Smooth muscle cell (in vitro differentiated cells): Measurements from ENCODE around the gene HOXB9. TPM values are rescaled to one million over a fixed set of nuclear protein-coding genes. Genes with fewer than 3 reads are reported as not detected.

Experiments used
- DNase-seq: peaks from one replicate; lab custom pipeline; 2025; ENCODE audit not compliant: unreplicated experiment; lab: John Stamatoyannopoulos, UW
- H2AFZ ChIP-seq: fragments of 200-600 bp; sonication (generic); 2 replicates; pipeline ENCODE4 v1.6.0; 2016; ENCODE audit warnings: antibody characterized with exemption, low read depth, mild to moderate bottlenecking
- H3F3A ChIP-seq: fragments of 200-600 bp; sonication (generic); 2 replicates; pipeline ENCODE4 v1.6.0; 2017; ENCODE audit warnings: antibody characterized with exemption, low read depth
- H3K27ac ChIP-seq: fragments of 200-600 bp; sonication (generic); 2 replicates; pipeline ENCODE4 v1.5.1; 2016; ENCODE audit warnings: low read depth, mild to moderate bottlenecking
- H3K27me3 ChIP-seq: fragments of 200-600 bp; sonication (generic); 2 replicates; pipeline ENCODE4 v1.6.1; 2016; ENCODE audit warnings: low read depth, mild to moderate bottlenecking
- H3K36me3 ChIP-seq: fragments of 200-600 bp; sonication (generic); 2 replicates; pipeline ENCODE4 v1.5.1; 2016; ENCODE audit warnings: low read depth
- H3K4me1 ChIP-seq: fragments of 200-600 bp; sonication (generic); 2 replicates; pipeline ENCODE4 v1.5.1; 2016; ENCODE audit warnings: low read depth
- H3K4me2 ChIP-seq: fragments of 200-600 bp; sonication (generic); 2 replicates; pipeline ENCODE4 v1.6.0; 2016; ENCODE audit warnings: mild to moderate bottlenecking
- H3K4me3 ChIP-seq: fragments of 200-600 bp; sonication (generic); 2 replicates; pipeline ENCODE4 v1.5.1; 2016; ENCODE audit warnings: mild to moderate bottlenecking
- H3K79me2 ChIP-seq: fragments of 200-600 bp; sonication (generic); 2 replicates; pipeline ENCODE4 v1.6.0; 2016; ENCODE audit warnings: low read depth, mild to moderate bottlenecking
- H3K9ac ChIP-seq: fragments of 200-600 bp; sonication (generic); 2 replicates; pipeline ENCODE4 v1.6.0; 2016; ENCODE audit warnings: low read depth
- H3K9me3 ChIP-seq: fragments of 200-600 bp; sonication (generic); replicated peaks from 2 replicates; pipeline ENCODE4 v1.5.1; 2016; ENCODE audit warnings: low read depth
- H4K20me1 ChIP-seq: fragments of 200-600 bp; sonication (generic); 2 replicates; pipeline ENCODE4 v1.6.0; 2016; ENCODE audit warnings: low read depth
- CTCF ChIP-seq: fragments of 200-600 bp; sonication (generic); IDR thresholded peaks from 2 replicates; pipeline ENCODE4 v1.5.1; 2017; ENCODE audit warnings: borderline replicate concordance, mild to moderate bottlenecking, antibody characterized with exemption; ENCODE audit not compliant: insufficient read depth, poor library complexity, severe bottlenecking
- WGBS: methylation state at CpG from one replicate; pipeline ENCODE4 v1.1.7; 2016; ENCODE audit warnings: low lambda C conversion rate; 5-methylcytosine and 5-hydroxymethylcytosine counted together
- polyA plus RNA-seq: library from polyadenylated mRNA; unstranded; fragments of >200 nt; fragmentation: Nextera tagmentation; extraction: Ambion mirVana; gene quantifications from 2 replicates; pipeline ENCODE4 v1.2.1, GENCODE V29; 2016
- total RNA-seq: library from RNA; depleted of rRNA; stranded (reverse); fragments of >200 nt; gene quantifications from 2 replicates; pipeline ENCODE4 v1.2.3, GENCODE V29; 2014

The HOXB9 gene
- total and polyA plus RNA-seq, 2 experiments from 2014 or later: 13.8 to 24.3 TPM

GRCh38 chr17:48586355-48587258, 39.6 kb downstream of the HOXB9 start:
- H3K27me3 ChIP-seq: peaks cover 77% of the 10 kb centered on the region
- H3K79me2 ChIP-seq: peaks cover 70% of the 10 kb centered on the region
- TF ChIP-seq CTCF: no peak
- no peaks in the 10 kb centered on the region for H3K4me1 ChIP-seq
- H3K36me3 ChIP-seq: no peaks in the 10 kb centered on the region
- H3K27ac ChIP-seq: peak overlapping the region; percentile 1
- 19% methylated on average over 34 of the region's 34 CpGs for WGBS
- DNase-seq: no peak
- peaks cover 99% of the 10 kb centered on the region for H4K20me1 ChIP-seq
- H2AFZ ChIP-seq: no peak overlapping the region
- H3K4me2 ChIP-seq: peak overlapping the region; percentile 86
- H3K9me3 ChIP-seq: no peaks in the 10 kb centered on the region
- H3K9ac ChIP-seq: no peak overlapping the region
- H3K4me3 ChIP-seq: peak overlapping the region; percentile 58
- no peaks in the 10 kb centered on the region for H3F3A ChIP-seq

- H3K9ac ChIP-seq: no peak overlapping the region
- peaks cover 87% of the 10 kb centered on the region for H3K27me3 ChIP-seq
- no peaks in the 10 kb centered on the region for H3K9me3 ChIP-seq
- no peak overlapping the region for H3K4me3 ChIP-seq
- no peak overlapping the region for H2AFZ ChIP-seq
- no peaks in the 10 kb centered on the region for H3K4me1 ChIP-seq
- H3K4me2 ChIP-seq: peak overlapping the region; percentile 86
- H3K36me3 ChIP-seq: no peaks in the 10 kb centered on the region
- DNase-seq: no peak
- 52% methylated on average over 2 of the region's 2 CpGs for WGBS
- TF ChIP-seq CTCF: no peak
- no peak overlapping the region for H3K27ac ChIP-seq
- peaks cover 99% of the 10 kb centered on the region for H4K20me1 ChIP-seq
- peaks cover 69% of the 10 kb centered on the region for H3K79me2 ChIP-seq
- H3F3A ChIP-seq: no peaks in the 10 kb centered on the region
Measured at GRCh38 chr17:48584223-48584741, 41.9 kb downstream of the HOXB9 start.

DNA sequence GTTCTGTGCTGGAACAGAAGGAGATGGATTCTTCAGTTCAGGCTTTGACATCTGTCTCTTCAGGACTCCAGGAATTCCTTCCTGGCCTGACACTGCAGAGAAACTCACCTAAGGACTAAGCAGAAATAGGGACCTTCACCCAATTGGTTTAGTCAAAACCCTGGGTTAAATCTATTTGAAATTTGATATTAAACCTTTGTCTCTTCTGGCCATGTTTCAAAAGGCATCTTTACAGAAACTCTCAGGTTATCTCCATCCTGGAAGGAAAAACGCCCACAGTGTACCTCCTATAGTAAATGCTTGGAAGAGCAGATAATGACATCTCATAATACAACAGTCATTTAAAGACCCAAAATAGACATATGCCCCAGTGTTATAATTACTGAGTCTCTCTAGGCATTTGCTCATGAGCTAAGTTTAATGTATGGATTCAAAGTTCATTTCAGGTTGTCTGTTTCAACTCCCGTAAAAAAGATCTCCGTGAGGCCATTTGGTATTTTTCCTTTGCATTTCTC, 42.4 kb downstream of the HOXB9 start:
- peaks cover 99% of the 10 kb centered on the region for H4K20me1 ChIP-seq
- H3K27ac ChIP-seq: no peak overlapping the region
- H3K4me2 ChIP-seq: no peak overlapping the region
- no peak for DNase-seq
- H3K9me3 ChIP-seq: no peaks in the 10 kb centered on the region
- H3K9ac ChIP-seq: no peak overlapping the region
- H3K4me1 ChIP-seq: no peaks in the 10 kb centered on the region
- no peak overlapping the region for H2AFZ ChIP-seq
- TF ChIP-seq CTCF: no peak
- peaks cover 64% of the 10 kb centered on the region for H3K79me2 ChIP-seq
- H3K27me3 ChIP-seq: peaks cover 87% of the 10 kb centered on the region
- H3F3A ChIP-seq: no peaks in the 10 kb centered on the region
- WGBS: 79% methylated on average over 3 of the region's 3 CpGs
- H3K4me3 ChIP-seq: no peak overlapping the region
- no peaks in the 10 kb centered on the region for H3K36me3 ChIP-seq
